Suprapubic skin (tissue), 4 donors: ENCODE results near the gene ACER2.
"Not testable (repeated sequence)": the region's sequence is repeated elsewhere in the genome, so short reads cannot be mapped to it uniquely, and the experiment has no call there.

Source experiments
- POLR2A ChIP-seq, 2 donors: fragments of 450-650 bp; IDR thresholded peaks; one replicate each; pipeline ENCODE4 v1.6.1; 2017; ENCODE audit warnings: antibody characterized with exemption in 2 of 2, mild to moderate bottlenecking in 2 of 2, moderate library complexity in 2 of 2
- POLR2AphosphoS5 ChIP-seq, 3 donors: sonication (generic); formaldehyde crosslinking; IDR thresholded peaks; one replicate each; pipeline ENCODE4 v1.6.1; 2017; ENCODE audit warnings: antibody characterized with exemption in 3 of 3
- TF ChIP-seq, protein P1 (sequence below), 2 donors: fragments of 200-600 bp in 1 of 2; fragments of 450-650 bp in 1 of 2; sonication (generic) in 1 of 2; IDR thresholded peaks; one replicate each; pipeline ENCODE4 v1.5.1; 2016 to 2019; ENCODE audit warnings: antibody characterized with exemption in 2 of 2, mild to moderate bottlenecking in 1 of 2, moderate library complexity in 1 of 2

DNA sequence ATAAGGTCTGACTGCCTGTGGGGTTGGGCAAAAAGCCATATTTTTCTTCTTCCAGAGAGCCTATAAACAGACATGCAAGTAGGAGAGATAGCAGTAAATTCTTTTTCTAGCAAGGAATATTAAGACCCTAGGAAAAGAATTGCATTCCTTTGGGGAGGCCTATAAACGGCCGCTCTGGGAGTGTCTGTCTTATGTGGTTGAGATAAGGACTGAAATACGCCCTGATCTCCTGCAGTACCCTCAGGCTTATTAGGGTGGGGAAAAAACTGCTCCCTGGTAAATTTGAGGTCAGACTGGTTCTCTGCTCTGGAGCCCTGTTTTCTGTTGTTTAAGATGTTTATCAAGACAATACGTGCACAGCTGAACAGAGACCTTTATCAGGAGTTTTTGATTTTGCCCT is 5.6 kb upstream of the ACER2 start:
- TF ChIP-seq, protein P1, sequence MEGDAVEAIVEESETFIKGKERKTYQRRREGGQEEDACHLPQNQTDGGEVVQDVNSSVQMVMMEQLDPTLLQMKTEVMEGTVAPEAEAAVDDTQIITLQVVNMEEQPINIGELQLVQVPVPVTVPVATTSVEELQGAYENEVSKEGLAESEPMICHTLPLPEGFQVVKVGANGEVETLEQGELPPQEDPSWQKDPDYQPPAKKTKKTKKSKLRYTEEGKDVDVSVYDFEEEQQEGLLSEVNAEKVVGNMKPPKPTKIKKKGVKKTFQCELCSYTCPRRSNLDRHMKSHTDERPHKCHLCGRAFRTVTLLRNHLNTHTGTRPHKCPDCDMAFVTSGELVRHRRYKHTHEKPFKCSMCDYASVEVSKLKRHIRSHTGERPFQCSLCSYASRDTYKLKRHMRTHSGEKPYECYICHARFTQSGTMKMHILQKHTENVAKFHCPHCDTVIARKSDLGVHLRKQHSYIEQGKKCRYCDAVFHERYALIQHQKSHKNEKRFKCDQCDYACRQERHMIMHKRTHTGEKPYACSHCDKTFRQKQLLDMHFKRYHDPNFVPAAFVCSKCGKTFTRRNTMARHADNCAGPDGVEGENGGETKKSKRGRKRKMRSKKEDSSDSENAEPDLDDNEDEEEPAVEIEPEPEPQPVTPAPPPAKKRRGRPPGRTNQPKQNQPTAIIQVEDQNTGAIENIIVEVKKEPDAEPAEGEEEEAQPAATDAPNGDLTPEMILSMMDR (IDR thresholded peaks at IDR 0.05) = not testable (repeated sequence)
- TF ChIP-seq POLR2AphosphoS5, POLR2A (IDR thresholded peaks at IDR 0.05): not testable (repeated sequence)
